ENCODE data around the gene DNASE2B.

Gene DNASE2B

DNA sequence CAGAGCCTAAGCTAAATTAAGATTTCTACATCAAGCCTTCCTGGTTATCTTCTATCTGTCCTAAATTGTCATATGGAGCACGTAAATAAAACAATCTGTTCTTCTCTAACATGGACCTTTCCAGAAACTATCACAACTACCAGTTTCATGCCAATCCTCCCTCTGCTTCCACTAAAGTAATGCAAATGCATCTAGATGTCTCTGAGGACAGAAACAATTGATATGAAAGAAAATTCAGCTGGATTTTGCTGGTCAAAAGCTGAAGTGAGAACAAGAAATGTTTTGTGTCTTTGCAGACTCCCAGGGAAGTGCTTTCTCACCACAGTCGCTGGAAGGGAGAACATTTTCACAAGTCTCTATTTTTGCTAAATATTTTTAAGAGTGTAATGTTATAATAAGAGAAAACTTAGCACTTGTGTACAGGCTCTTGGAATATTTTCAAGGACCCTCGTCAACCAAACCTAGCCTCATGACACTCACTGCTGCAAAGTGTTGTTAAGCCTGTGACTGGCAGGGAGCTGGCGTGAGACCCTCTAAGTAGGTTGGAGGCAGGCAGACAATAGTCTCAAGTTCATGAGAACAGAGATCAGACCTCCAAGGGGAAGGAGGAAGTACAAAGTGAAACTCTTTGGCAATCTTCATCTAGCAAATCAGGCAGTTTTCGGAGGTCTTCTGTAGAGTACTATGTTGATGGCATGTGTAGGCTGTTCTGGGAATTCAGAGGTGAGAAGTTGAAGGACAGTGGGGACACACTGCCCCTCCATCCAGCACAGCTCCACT lies 38.8 kb downstream of the DNASE2B start:
- TF ChIP-seq FOXP2 (optimal IDR thresholded peaks at IDR 0.05; ENCODE audit: borderline replicate concordance, extremely low read depth, extremely low read length, insufficient read depth) (no peak), POLR2AphosphoS5 (IDR thresholded peaks at IDR 0.05; ENCODE audit: low read depth, low read length) (no peak), SIN3A (IDR thresholded peaks at IDR 0.05; ENCODE audit: borderline replicate concordance, insufficient read depth, low read length) (no peak), TAF1 (IDR thresholded peaks at IDR 0.05; ENCODE audit: borderline replicate concordance, insufficient read depth, low read length) (no peak)
- TF ChIP-seq, protein P1, sequence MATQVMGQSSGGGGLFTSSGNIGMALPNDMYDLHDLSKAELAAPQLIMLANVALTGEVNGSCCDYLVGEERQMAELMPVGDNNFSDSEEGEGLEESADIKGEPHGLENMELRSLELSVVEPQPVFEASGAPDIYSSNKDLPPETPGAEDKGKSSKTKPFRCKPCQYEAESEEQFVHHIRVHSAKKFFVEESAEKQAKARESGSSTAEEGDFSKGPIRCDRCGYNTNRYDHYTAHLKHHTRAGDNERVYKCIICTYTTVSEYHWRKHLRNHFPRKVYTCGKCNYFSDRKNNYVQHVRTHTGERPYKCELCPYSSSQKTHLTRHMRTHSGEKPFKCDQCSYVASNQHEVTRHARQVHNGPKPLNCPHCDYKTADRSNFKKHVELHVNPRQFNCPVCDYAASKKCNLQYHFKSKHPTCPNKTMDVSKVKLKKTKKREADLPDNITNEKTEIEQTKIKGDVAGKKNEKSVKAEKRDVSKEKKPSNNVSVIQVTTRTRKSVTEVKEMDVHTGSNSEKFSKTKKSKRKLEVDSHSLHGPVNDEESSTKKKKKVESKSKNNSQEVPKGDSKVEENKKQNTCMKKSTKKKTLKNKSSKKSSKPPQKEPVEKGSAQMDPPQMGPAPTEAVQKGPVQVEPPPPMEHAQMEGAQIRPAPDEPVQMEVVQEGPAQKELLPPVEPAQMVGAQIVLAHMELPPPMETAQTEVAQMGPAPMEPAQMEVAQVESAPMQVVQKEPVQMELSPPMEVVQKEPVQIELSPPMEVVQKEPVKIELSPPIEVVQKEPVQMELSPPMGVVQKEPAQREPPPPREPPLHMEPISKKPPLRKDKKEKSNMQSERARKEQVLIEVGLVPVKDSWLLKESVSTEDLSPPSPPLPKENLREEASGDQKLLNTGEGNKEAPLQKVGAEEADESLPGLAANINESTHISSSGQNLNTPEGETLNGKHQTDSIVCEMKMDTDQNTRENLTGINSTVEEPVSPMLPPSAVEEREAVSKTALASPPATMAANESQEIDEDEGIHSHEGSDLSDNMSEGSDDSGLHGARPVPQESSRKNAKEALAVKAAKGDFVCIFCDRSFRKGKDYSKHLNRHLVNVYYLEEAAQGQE (IDR thresholded peaks at IDR 0.05; ENCODE audit: insufficient read depth in 1 of 2, low read depth in 2 of 2, low read length in 2 of 2), result no peak

DNA sequence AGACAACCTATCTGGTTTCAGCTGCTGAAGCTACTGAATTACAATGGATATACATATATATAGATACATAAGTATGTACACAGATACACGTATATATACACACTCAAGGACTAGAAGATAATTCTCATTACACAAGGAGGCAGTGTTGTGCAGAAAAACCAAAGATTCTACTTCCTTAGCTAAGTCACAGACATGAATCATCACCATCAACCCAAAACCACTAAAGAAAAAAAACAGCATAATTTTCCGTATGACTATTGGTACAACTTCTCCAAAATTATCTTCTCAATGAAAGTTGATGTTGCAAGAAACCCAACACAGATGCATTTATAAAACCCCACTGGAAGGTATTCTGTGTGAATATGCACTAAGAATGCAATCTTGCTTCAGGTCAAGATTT lies 44.0 kb downstream of the DNASE2B start:
- no peak for TF ChIP-seq FOXP2 (optimal IDR thresholded peaks at IDR 0.05; ENCODE audit: borderline replicate concordance, extremely low read depth, extremely low read length, insufficient read depth)
- TF ChIP-seq SIN3A (IDR thresholded peaks at IDR 0.05; ENCODE audit: borderline replicate concordance, insufficient read depth, low read length), result no peak
- TF ChIP-seq TAF1 (IDR thresholded peaks at IDR 0.05; ENCODE audit: borderline replicate concordance, insufficient read depth, low read length), result no peak
- TF ChIP-seq, protein P1 (IDR thresholded peaks at IDR 0.05; ENCODE audit: insufficient read depth in 1 of 2, low read depth in 2 of 2, low read length in 2 of 2), result no peak
- TF ChIP-seq POLR2AphosphoS5 (IDR thresholded peaks at IDR 0.05; ENCODE audit: low read depth, low read length), result no peak

DNA sequence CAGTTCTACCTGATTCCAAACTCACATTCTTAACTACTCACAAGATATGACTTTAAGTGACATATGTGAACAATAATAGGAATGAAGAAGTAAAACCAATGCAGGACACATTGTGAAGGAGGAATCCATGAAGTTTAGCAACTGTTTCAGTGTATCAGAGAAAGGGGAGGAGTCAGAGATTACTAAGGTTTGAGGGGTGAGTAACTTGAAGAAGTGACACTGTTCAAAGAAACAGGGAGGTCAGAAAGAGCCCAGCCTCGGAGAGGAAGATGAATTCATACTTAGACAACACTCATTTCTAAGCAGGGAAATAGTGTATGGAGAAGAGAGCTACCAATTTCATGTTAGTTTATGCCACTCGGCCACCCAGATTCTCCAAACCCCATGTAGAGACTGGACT lies 52.6 kb downstream of the DNASE2B start:
- TF ChIP-seq SIN3A (IDR thresholded peaks at IDR 0.05; ENCODE audit: borderline replicate concordance, insufficient read depth, low read length) (no peak), FOXP2 (optimal IDR thresholded peaks at IDR 0.05; ENCODE audit: borderline replicate concordance, extremely low read depth, extremely low read length, insufficient read depth) (no peak), POLR2AphosphoS5 (IDR thresholded peaks at IDR 0.05; ENCODE audit: low read depth, low read length) (no peak), TAF1 (IDR thresholded peaks at IDR 0.05; ENCODE audit: borderline replicate concordance, insufficient read depth, low read length) (no peak)
- TF ChIP-seq, protein P1 (IDR thresholded peaks at IDR 0.05; ENCODE audit: insufficient read depth in 1 of 2, low read depth in 2 of 2, low read length in 2 of 2), result no peak

DNA sequence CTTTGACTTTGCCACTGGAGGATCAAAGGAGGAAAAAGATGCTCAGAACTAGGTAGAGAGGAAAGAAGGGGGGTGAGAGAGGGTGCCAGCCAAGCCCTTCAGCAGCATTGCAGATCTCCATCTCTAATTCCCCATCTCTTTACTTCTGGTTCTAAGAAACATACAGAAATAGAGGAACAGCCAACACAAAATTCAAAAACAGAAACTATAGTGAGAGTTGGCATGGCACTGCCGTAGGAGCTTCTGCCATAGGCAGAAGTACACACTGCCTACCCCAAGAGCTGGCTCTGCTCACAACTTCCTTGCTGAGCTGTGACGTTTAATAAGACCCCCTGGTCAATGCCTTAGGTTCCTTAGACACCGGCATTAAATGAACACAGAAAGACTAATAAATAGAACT lies 54.2 kb downstream of the DNASE2B start:
- TF ChIP-seq TAF1 (IDR thresholded peaks at IDR 0.05; ENCODE audit: borderline replicate concordance, insufficient read depth, low read length) (no peak), SIN3A (IDR thresholded peaks at IDR 0.05; ENCODE audit: borderline replicate concordance, insufficient read depth, low read length) (no peak), FOXP2 (optimal IDR thresholded peaks at IDR 0.05; ENCODE audit: borderline replicate concordance, extremely low read depth, extremely low read length, insufficient read depth) (no peak), POLR2AphosphoS5 (IDR thresholded peaks at IDR 0.05; ENCODE audit: low read depth, low read length) (no peak)
- TF ChIP-seq, protein P1 (IDR thresholded peaks at IDR 0.05; ENCODE audit: insufficient read depth in 1 of 2, low read depth in 2 of 2, low read length in 2 of 2), result no peak
